Upper lobe of left lung (tissue), 4 donors: ENCODE measurements around the gene ATAD1.

Source experiments
- CTCF ChIP-seq, 6 experiments: fragments of 450-650 bp in 4 of 6; fragments of 200-600 bp in 2 of 6; sonication (generic) in 2 of 6; IDR thresholded peaks; one replicate each; pipeline ENCODE4 v1.5.1; 2016 to 2019; ENCODE audit warnings: antibody characterized with exemption in 6 of 6
- EP300 ChIP-seq, 4 donors: sonication (generic); formaldehyde crosslinking; IDR thresholded peaks; one replicate each; pipeline ENCODE4 v1.5.1; 2017; ENCODE audit warnings: antibody characterized with exemption in 4 of 4, control low read depth in 2 of 4
- POLR2AphosphoS5 ChIP-seq, 2 donors: sonication (generic); formaldehyde crosslinking; IDR thresholded peaks; one replicate each; pipeline ENCODE4 v1.5.1; 2017; ENCODE audit warnings: antibody characterized with exemption in 2 of 2

- TF ChIP-seq CTCF (IDR thresholded peaks at IDR 0.05) (no peak), EP300 (IDR thresholded peaks at IDR 0.05) (no peak), POLR2AphosphoS5 (IDR thresholded peaks at IDR 0.05) (no peak)
Observed at GRCh38 chr10:87767253-87767652, 50.8 kb downstream of the ATAD1 start.
